HEK293 (cell line): ENCODE data around the gene ZNF521.

Experiments used
- KLF10 ChIP-seq: fragments of 450-650 bp; IDR thresholded peaks from 2 replicates; pipeline ENCODE4 v1.5.1; 2018; ENCODE audit warnings: missing biosample characterization, mild to moderate bottlenecking, missing genetic modification characterization
- ZNF121 ChIP-seq: fragments of 450-650 bp; formaldehyde crosslinking; IDR thresholded peaks from 2 replicates; pipeline ENCODE4 v1.5.1; 2016; ENCODE audit warnings: missing biosample characterization, missing genetic modification characterization
- ZNF146 ChIP-seq: fragments of 450-650 bp; formaldehyde crosslinking; IDR thresholded peaks from 2 replicates; pipeline ENCODE4 v1.5.1; 2016; ENCODE audit warnings: missing biosample characterization, missing genetic modification characterization
- ZNF157 ChIP-seq: fragments of 450-650 bp; formaldehyde crosslinking; IDR thresholded peaks from 2 replicates; pipeline ENCODE4 v1.5.1; 2016; ENCODE audit warnings: missing biosample characterization, missing genetic modification characterization
- ZSCAN5A ChIP-seq: fragments of 450-650 bp; formaldehyde crosslinking; IDR thresholded peaks from 2 replicates; pipeline ENCODE4 v1.5.1; 2016; ENCODE audit warnings: missing biosample characterization, missing genetic modification characterization

- TF ChIP-seq ZNF121 (no peak), ZNF146 (no peak), ZSCAN5A (tag by site-specific recombination) (no peak), KLF10 (no peak), ZNF157 (tag by site-specific recombination) (no peak)
These were observed 293.4 kb downstream of the ZNF521 start for GRCh38 chr18:25058521-25058920.
